Stimulated activated CD4-positive, alpha-beta T cell treated with anti-CD3 and anti-CD28 coated beads, Interleukin-4, amount 100 ng/mL, for 24 hours (primary cell): ENCODE measurements around the gene RDH14.

Source experiments
- DNase-seq: peaks from one replicate; pipeline ENCODE4 v3.0.0-alpha.2; 2020

The RDH14 gene, protein sequence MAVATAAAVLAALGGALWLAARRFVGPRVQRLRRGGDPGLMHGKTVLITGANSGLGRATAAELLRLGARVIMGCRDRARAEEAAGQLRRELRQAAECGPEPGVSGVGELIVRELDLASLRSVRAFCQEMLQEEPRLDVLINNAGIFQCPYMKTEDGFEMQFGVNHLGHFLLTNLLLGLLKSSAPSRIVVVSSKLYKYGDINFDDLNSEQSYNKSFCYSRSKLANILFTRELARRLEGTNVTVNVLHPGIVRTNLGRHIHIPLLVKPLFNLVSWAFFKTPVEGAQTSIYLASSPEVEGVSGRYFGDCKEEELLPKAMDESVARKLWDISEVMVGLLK

DNA sequence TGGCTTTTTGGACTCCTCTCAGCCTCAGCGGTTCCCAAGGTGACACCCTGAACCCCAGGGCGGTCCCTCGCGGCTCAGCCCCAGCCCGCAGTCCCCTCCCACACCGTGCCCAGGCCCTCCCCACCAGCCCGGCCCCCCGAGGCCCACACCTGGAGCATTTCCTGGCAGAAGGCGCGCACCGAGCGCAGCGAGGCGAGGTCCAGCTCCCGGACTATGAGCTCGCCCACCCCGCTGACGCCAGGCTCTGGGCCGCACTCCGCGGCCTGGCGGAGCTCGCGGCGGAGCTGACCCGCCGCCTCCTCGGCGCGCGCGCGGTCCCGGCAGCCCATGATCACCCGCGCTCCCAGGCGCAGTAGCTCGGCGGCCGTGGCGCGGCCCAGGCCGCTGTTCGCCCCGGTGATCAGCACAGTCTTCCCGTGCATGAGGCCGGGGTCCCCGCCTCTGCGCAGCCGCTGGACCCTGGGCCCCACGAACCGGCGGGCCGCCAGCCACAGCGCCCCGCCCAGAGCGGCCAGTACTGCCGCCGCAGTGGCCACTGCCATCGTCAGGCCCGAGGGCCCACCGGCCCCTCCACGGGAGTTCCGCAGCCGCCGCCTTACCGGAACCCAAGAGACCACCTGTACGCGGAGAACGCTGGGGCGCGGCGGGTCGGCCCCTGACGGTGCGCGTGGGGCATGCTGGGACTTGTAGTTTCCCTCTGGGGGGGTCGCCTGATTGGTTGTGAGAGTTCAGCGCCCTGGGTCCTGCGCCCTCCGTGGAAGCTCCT is at the start of gene RDH14:
RDH14 (minus strand) TSS at position 623 of the 766 bp plus-strand sequence; CDS start at position 542, 81 bp downstream.
- peak; percentile 92 for DNase-seq

DNA sequence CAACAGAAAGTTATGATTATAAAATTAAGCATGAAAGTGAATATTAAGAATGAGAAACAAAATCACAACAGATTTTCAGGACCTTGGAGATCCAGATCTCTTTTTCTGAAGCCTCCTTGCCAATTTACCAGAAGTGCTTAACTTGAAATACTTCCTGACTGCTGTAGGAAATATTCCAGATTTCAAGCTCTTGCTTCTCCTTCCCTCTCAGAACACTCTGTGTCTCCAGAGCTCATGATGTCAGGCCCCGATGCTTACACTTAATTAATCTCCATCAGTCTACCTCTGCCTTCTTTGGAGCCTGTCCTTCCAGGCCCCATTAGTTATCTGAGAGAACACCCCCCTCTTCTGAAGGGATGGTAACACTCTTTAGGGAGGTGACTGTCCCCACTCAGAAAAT is 49.6 kb upstream of the RDH14 start:
- no peak for DNase-seq

- DNase-seq: no peak
Measured at GRCh38 chr2:18605115-18605514, 44.7 kb upstream of the RDH14 start.

- DNase-seq: no peak
Measured at GRCh38 chr2:18604531-18604885, 44.1 kb upstream of the RDH14 start.

DNA sequence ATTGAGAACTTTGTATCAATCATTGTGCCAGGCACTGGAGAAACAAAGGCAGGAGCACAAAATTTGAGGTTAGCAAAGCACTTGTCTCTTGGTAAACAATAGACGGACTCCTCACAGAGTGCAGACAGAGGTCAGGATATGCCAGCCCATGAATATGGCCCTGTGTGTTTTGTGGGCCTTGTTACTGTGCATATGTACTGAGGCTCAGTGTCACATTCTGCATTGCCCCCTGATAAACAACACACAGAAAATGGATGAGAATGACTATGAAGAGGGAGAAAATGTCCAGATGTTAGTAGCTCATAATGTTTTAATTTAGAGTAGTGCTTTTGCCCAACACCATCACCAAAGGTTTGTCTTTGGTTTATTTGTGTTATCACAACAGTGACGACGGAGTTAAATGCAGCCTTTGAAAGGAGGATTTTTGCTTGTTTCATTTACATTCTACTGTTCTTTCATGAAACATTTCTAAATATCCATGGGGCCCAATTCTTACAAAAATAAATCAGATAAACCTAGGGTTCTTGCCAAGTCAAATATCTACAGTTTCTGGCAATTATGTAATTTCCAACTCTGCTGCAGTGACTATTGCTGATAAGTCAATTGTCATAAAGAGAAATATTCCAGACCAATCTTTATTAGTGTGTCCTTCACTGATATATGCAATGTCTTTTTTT is 43.5 kb upstream of the RDH14 start:
- DNase-seq: no peak

DNA sequence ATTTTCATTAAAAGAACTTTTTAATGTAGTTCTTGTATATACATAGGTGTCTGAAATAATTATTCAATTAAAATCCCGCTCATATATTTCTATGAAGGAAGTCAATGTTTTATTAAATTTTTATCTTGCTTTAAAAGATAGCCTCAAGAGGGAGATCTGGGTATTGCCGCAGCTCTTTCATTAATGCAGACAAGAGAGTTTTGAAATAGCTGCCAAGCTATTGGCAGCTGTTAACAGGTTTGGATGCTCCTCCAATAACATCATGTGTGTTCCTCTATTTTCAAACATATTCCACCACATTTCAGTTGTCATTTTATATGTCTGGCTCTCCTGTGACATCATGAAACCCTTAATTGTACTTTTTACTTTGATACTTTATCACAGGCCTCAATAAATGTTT is 41.8 kb upstream of the RDH14 start:
- DNase-seq: no peak

- DNase-seq: no peak
Measured at GRCh38 chr2:18600255-18600613, 39.8 kb upstream of the RDH14 start.

DNA sequence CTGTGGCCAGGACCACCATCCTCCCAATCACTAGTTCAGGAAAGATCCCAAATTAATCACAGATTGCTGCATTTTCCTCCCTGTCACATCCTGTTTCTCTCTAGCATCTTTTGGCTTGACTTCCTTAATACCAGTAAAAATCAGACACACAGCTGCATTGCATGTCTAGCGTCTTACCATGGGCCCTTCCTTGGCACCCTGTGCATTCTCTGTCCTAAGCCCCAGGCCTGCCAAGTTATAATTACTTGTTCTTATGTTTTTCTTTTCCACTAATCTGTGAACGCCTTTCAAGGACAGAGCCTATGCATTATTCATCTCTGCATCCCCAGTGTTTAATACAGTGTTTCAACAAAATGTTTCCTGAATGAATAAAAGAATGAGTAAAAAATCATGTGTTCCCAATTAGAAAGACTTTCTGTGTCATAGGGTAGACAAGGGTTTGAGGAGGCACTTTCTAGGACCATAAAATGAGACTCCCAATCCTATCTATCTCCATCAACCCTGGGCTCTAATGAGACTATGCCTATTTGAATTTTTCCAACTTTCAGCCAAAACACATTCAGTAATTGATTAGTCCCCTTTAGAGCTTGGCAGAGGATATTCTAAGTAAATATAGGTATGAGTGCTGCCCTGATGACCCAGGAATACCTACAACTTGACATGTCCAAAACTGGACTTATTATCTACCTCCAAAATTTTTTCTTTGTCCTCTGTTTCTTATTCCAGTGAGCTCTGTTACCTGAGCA is 39.2 kb upstream of the RDH14 start:
- DNase-seq: no peak

DNA sequence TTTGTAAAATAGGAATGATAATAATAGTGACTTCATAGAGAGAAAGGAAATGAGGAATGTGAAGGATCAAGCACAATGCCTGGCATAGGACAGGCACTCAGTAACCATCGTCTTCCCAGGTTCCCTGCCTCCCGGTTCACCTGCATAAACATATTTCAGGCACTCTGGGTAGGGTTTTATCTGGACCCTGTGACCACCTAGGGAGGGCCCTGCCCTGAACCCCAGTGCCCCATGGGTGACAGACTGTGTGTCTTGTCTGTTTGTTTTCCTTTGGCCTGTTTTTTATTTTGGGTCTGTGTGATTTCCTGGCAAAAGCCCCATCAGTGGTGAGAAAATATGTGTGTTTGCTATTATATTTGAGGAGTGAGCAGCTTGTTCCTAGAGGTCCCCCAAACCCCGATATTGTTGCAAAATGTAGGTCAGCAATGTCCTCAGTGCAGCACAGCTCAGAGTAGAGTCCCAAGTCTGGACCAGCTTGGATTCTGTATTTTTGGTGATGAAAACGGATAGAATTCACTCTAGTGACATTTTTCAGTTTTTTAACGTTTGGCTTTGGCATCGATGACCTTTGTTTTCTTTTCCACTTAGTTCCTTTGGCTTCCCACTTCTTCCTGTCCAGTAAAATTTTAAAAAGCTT is 38.5 kb upstream of the RDH14 start:
- DNase-seq: no peak

GRCh38 chr2:18597618-18598017 is 37.2 kb upstream of the RDH14 start:
- no peak for DNase-seq

DNA sequence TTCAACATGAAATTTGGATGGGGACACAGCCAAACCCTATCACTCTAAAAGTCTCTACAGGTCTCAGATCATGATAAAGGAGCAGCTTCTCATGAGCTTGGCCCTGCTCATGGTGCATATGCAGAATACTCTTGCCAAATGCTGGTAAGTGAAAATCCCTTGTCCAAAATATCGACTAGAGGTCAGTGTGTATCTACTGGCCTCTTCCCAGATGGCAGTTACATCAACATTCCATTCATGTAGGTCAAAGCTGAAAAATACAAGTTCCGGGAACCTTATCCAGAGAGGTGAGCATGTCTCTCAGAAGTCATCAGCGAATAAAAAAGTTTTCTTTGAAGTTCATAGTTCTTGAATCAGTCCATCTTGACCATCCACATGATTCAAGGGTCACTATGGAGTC is 36.5 kb upstream of the RDH14 start:
- DNase-seq: no peak

DNA sequence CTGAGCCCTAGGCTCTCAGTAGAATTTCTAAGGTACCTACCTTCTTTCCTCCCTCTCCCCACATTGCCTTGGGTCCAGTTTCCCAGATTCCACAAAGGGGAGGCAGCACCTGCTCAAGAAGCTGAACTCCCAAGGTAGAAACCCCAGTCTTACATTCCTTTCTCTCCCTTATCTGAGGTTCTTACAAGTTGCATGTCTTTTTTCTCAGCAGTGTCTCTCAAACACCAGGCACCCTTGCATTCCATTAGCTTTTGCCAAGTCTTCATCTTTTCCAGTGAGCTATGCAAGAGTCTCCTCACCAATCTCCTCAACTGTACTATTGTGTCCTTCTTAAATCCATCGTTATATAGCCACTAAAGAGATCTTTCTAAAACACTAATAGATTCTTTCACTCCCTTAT is 33.0 kb upstream of the RDH14 start:
- no peak for DNase-seq

DNA sequence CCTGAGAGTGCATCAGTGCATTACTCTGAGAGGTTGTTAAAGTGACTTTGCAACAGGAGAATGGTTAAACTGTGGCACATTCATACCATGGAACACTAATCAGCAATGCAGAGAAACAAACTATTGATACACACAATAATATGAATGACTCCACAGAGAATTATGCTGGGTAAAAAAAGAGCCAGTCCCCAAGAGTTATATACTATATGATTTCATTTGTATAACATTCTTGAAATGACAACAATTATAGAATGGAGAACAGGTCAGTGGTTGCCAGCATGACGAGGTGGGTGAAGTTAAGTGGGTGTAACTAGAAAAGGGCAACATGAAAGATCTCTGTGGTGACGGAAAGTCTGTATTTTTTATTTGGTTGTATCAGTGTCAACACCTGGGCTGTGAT is 31.9 kb upstream of the RDH14 start:
- DNase-seq: no peak

DNA sequence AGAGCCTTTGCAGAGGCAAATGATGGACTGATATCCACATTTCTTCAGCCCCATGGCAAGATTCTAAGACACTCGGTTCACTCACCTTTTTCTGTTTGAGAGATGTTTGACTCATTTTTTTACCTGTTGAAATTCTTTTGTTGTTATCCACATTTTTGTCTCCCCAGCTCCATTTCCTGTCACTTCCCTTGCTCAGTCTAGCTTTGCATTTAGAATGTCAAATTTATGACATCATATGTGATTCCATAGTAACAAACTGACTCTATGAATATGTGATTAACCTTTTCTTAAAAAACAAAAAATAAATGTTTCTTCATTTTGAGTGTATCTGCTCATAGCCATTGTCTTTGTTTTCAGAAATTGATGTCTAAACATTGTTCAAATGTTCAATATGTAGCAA is 28.9 kb upstream of the RDH14 start, which contains the start of gene NT5C1B:
NT5C1B (minus strand) TSS at position 216 of the 400 bp plus-strand sequence; CDS start at position 115, 101 bp downstream.
- no peak for DNase-seq

GRCh38 chr2:18588802-18589201 is 28.3 kb upstream of the RDH14 start:
- no peak for DNase-seq

DNA sequence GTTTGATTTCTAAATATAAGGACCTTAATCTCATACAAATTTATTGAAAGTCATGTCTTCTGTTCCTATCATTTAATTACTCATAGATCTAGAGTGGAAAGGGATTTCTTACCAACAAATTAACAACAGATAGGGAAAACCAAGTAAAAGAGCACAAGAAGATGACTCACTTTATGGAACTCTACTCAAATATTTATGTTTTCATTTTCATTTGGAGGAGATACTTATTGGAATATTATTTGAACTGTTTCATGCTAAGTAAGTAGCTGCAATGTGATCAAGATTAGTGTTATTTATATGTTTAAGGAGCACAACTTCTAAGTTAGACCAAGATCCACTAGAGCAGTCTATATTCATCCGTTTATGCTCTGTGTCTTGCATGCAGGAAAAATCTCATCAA is 27.6 kb upstream of the RDH14 start:
- DNase-seq: no peak

DNA sequence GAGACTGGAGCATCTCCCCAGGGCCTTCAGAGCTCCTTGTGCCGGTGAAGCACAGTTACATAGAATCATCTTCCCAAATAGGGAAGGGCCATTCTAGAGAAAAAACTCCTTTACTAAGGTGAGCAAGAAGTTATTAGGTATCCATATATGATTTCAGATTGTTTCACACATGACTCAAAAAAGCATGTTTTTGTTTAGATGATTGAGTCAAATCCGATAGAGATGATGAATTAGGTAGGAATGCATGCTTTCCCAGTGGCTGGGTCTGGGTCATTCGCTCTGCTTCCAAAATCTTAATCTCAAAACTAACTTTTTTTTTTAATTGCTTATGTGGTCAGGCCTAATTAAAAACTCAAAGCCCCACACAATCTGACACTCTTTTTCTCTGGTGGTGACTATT is 25.1 kb upstream of the RDH14 start:
- no peak for DNase-seq

- no peak for DNase-seq
Measured at GRCh38 chr2:18584608-18584954, 24.1 kb upstream of the RDH14 start.

DNA sequence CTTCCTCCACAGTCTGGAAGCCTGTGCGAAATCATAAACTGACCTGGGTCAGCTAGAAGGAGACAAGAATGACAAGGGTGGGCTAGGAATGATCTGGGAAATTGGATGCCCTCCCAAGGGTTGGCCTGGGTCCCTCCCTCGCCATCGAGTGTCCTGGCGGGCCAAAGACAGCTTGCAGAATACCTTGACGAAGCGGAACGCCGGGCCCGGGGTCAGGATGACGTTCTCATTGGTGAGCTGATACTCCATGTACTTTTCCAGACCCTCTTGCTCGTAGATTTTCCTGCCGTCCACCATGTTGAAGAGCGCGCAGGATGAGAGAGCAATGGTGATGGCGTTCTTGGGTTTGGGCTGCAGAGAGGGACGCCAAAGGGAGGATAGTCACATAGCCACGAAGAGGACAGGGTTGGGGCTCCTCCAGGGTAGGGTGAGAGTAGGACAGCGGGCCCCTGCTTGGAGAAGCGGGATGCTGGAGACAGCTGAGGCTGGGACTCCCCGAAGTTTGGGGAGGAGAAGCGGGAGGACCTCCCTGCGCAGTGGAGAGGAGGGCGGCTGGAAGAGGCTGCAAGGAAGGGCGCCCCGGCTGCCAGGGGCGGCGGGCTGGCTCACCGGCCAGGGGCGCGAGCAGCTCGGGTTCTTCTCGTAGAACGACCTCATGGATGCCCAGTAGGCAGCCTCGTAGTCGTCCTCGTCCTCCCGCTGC is 23.6 kb upstream of the RDH14 start:
- no peak for DNase-seq

- no peak for DNase-seq
Measured at GRCh38 chr2:18580606-18581005, 20.2 kb upstream of the RDH14 start.

- no peak for DNase-seq
Measured at GRCh38 chr2:18578033-18578432, 17.6 kb upstream of the RDH14 start.

DNA sequence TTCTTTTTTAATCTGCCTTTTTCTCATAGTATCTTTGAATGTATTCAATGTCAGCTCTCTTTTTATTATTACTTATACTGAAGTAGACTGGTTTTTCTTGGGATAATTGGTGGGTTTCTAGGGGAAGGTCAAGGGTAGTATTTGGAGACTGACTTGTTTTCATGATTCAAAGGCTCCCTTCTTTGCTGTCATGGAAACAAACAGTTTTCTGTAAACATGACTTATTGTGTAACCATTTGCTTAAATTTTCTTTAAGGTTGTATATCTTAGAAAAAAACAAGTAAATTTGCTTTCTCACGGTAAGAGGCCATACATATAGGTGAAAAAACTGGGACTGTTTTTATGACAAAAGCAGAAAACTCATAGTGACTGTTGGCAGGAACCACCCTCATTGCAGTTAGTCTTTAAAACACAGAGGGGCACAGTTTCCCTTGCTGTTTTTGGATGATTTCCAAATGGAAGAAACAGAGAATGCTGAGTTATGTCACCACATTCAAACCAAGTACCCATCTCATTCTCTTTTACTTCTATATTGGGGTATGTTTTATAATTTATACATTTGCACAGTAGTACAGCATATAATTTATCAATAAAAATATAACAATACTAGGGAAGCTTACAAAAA is 5.8 kb upstream of the RDH14 start:
- no peak for DNase-seq
